WTC11 (cell line): ENCODE measurements around the gene CFAP251. TPM values are rescaled to one million over a fixed set of nuclear protein-coding genes. Genes with fewer than 3 reads are reported as not detected.

Experiments used
- ATAC-seq: fragments of 200-7000 bp; cut with Tn5 transposase; 2 replicates; pipeline ENCODE4 v1.10.0; 2021; ENCODE audit warnings: mild to moderate bottlenecking, moderate library complexity
- CTCF ChIA-PET: fragments of 300-600 bp; sonication (Branson Sonifier 250); formaldehyde crosslinking; loops from one replicate; lab custom pipeline; 2021; ENCODE audit warnings: antibody characterized with exemption; lab: Charles Lee
- POLR2A ChIA-PET: fragments of 350-600 bp; sonication (Branson Sonifier 250); formaldehyde crosslinking; loops from one replicate; lab custom pipeline; 2021; ENCODE audit warnings: antibody characterized with exemption; lab: Charles Lee
- DNase-seq: peaks from one replicate; pipeline ENCODE4 v3.0.0; 2021; ENCODE audit warnings: low spot score
- H3K27ac Mint-ChIP-seq: 2 replicates; pipeline ENCODE4 v1.8.0; 2021; ENCODE audit warnings: mixed read lengths
- H3K27me3 Mint-ChIP-seq: 2 replicates; pipeline ENCODE4 v1.8.0; 2021; ENCODE audit warnings: low read depth, mild to moderate bottlenecking, moderate library complexity, mixed read lengths
- H3K36me3 Mint-ChIP-seq: 2 replicates; pipeline ENCODE4 v1.8.0; 2021; ENCODE audit warnings: mixed read lengths
- H3K4me1 Mint-ChIP-seq: 2 replicates; pipeline ENCODE4 v1.8.0; 2022; ENCODE audit warnings: mixed read lengths
- H3K4me3 Mint-ChIP-seq: 2 replicates; pipeline ENCODE4 v1.8.0; 2021; ENCODE audit warnings: mild to moderate bottlenecking, moderate library complexity, mixed read lengths
- H3K9me3 Mint-ChIP-seq: 2 replicates; pipeline ENCODE4 v1.8.0; 2021; ENCODE audit warnings: mixed read lengths
- ARID4B ChIP-seq: sonication (generic); formaldehyde crosslinking; IDR thresholded peaks from 2 replicates; pipeline ENCODE4 v1.8.0; 2023; ENCODE audit warnings: missing genetic modification reagents, mild to moderate bottlenecking, borderline replicate concordance
- ATF2 ChIP-seq: sonication (generic); formaldehyde crosslinking; IDR thresholded peaks from 2 replicates; pipeline ENCODE4 v1.8.1; 2022; ENCODE audit warnings: low read depth, missing genetic modification reagents, borderline replicate concordance
- E2F1 ChIP-seq: sonication (generic); formaldehyde crosslinking; IDR thresholded peaks from 2 replicates; pipeline ENCODE4 v1.8.0; 2022; ENCODE audit warnings: mild to moderate bottlenecking, missing genetic modification reagents
- ELF4 ChIP-seq: sonication (generic); formaldehyde crosslinking; IDR thresholded peaks from 2 replicates; pipeline ENCODE4 v1.8.1; 2022; ENCODE audit warnings: low read depth, mild to moderate bottlenecking, moderate library complexity, missing genetic modification reagents
- ESRRA ChIP-seq: sonication (generic); formaldehyde crosslinking; IDR thresholded peaks from 2 replicates; pipeline ENCODE4 v1.8.1; 2022; ENCODE audit warnings: mild to moderate bottlenecking, missing genetic modification reagents, borderline replicate concordance
- ETV6 ChIP-seq: sonication (generic); formaldehyde crosslinking; IDR thresholded peaks from 2 replicates; pipeline ENCODE4 v1.8.1; 2022; ENCODE audit warnings: mild to moderate bottlenecking, missing genetic modification reagents
- FOXJ3 ChIP-seq: sonication (generic); formaldehyde crosslinking; IDR thresholded peaks from 2 replicates; pipeline ENCODE4 v1.9.0; 2021; ENCODE audit warnings: missing genetic modification reagents, mild to moderate bottlenecking, borderline replicate concordance
- FOXP4 ChIP-seq: sonication (generic); formaldehyde crosslinking; IDR thresholded peaks from 2 replicates; pipeline ENCODE4 v1.8.0; 2022; ENCODE audit warnings: mild to moderate bottlenecking, missing genetic modification reagents
- NFYB ChIP-seq: sonication (generic); formaldehyde crosslinking; conservative IDR thresholded peaks from 2 replicates; pipeline ENCODE4 v1.8.0; 2022; ENCODE audit warnings: low read depth, missing genetic modification reagents
- NR2C2 ChIP-seq: sonication (generic); formaldehyde crosslinking; IDR thresholded peaks from 2 replicates; pipeline ENCODE4 v1.8.0; 2022; ENCODE audit warnings: mild to moderate bottlenecking, missing genetic modification reagents
- SOX15 ChIP-seq: fragments of 250-450 bp; sonication (Bioruptor Pico); IDR thresholded peaks from 2 replicates; pipeline ENCODE4 v1.9.0; 2021; ENCODE audit warnings: mild to moderate bottlenecking
- SP1 ChIP-seq: sonication (generic); formaldehyde crosslinking; conservative IDR thresholded peaks from 2 replicates; pipeline ENCODE4 v1.8.1; 2022; ENCODE audit warnings: missing genetic modification reagents
- TEAD4 ChIP-seq: sonication (generic); formaldehyde crosslinking; IDR thresholded peaks from 2 replicates; pipeline ENCODE4 v1.8.0; 2022; ENCODE audit warnings: mild to moderate bottlenecking, missing genetic modification reagents
- TP53 ChIP-seq: sonication (generic); formaldehyde crosslinking; IDR thresholded peaks from 2 replicates; pipeline ENCODE4 v1.8.1; 2023; ENCODE audit warnings: mild to moderate bottlenecking, missing genetic modification reagents
- ZNF396 ChIP-seq: fragments of 250-450 bp; sonication (Bioruptor Pico); IDR thresholded peaks from 2 replicates; pipeline ENCODE4 v1.8.0; 2021; ENCODE audit warnings: mild to moderate bottlenecking, moderate library complexity, borderline replicate concordance
- ZSCAN18 ChIP-seq: fragments of 250-450 bp; sonication (Bioruptor Pico); IDR thresholded peaks from 2 replicates; pipeline ENCODE4 v2.1.2; 2022; ENCODE audit warnings: mild to moderate bottlenecking, moderate library complexity
- total RNA-seq: library from RNA; stranded (reverse); gene quantifications from 3 replicates; pipeline ENCODE4 v1.2.3, GENCODE V29; 2021
- TF ChIP-seq, protein P1 (sequence below): fragments of 250-450 bp; sonication (Bioruptor Pico); conservative IDR thresholded peaks from 2 replicates; pipeline ENCODE4 v1.9.0; 2021; ENCODE audit warnings: mild to moderate bottlenecking
- TF ChIP-seq, protein P2 (sequence below): sonication (generic); formaldehyde crosslinking; IDR thresholded peaks from 2 replicates; pipeline ENCODE4 v1.8.0; 2022; ENCODE audit warnings: missing genetic modification reagents
- TF ChIP-seq, protein P3 (sequence below): sonication (generic); formaldehyde crosslinking; IDR thresholded peaks from 2 replicates; pipeline ENCODE4 v1.8.1; 2023; ENCODE audit warnings: mild to moderate bottlenecking, missing genetic modification reagents, moderate library complexity

The CFAP251 gene
- total RNA-seq, 1 experiment from 2014 or later, result 3.1 TPM

DNA sequence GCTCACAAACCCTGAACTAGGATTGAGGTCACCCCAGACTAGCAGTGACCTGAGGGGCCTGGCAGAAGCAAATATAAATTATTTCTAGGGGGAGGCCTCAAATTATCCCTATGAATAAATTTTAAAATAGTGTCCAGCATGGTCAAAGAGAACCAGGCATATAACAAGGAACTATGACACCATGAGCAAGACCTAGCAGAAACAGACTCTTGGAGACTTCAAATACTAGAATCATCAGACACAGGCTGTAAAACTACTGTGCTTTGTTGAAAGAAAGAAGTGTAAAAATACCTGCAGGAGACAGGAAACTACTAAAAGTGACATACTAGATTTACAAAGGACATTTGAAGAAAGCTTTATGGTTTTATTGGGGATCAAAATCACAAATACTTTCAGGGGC, 100.1 kb downstream of the CFAP251 start (continued):
- TF ChIP-seq FOXP4, result no peak
- TF ChIP-seq ETV6 (CRISPR knock-in tag), result no peak
- TF ChIP-seq E2F1 (CRISPR knock-in tag), result no peak
- TF ChIP-seq TEAD4 (CRISPR knock-in tag), result no peak
- no peak for TF ChIP-seq SOX15 (CRISPR knock-in tag)
- no peak for TF ChIP-seq SP1 (CRISPR knock-in tag)
- no peak for TF ChIP-seq ZNF396 (CRISPR knock-in tag)
- TF ChIP-seq ESRRA, result no peak
- no peak for TF ChIP-seq TP53

DNA sequence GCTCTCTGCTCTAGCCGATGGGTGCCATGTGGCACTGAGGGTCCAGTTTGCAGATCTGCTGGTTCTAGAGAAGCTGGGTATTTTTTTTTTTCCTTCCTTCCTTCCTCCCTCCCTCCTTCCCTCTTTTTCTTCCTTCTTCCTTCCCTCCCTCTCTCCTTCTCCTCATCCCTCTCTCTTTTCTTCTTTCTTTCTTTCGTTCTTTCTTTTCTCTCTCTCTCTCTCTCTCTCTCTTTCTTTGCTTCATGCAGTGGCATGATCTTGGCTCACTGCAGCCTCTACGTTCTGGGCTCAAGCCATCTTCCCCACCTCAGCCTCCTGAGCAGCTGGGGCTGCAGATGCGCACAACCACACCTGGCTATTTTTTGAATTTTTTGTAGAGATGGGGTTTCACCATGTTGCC, 100.5 kb downstream of the CFAP251 start:
- peaks cover 6% of the 10 kb centered on the region; the same call in 1 of the 2 replicates for H3K9me3 Mint-ChIP-seq
- ChIA-PET POLR2A (no interaction called here), CTCF (interaction anchor here (0.7 kb wide), 1 partner anchor 65 kb away, joined by 3 read pairs; no protein-coding TSS in a partner anchor)
- DNase-seq (no peak), ATAC-seq (no peak)
- H3K36me3 Mint-ChIP-seq, result no peaks in the 10 kb centered on the region; the same call in 1 of the 2 replicates
- peaks cover 14% of the 10 kb centered on the region for H3K4me1 Mint-ChIP-seq
- peaks cover 37% of the 10 kb centered on the region for H3K27me3 Mint-ChIP-seq
- H3K4me3 Mint-ChIP-seq, result no peak overlapping the region
- H3K27ac Mint-ChIP-seq, result no peak overlapping the region
- TF ChIP-seq, protein P1, sequence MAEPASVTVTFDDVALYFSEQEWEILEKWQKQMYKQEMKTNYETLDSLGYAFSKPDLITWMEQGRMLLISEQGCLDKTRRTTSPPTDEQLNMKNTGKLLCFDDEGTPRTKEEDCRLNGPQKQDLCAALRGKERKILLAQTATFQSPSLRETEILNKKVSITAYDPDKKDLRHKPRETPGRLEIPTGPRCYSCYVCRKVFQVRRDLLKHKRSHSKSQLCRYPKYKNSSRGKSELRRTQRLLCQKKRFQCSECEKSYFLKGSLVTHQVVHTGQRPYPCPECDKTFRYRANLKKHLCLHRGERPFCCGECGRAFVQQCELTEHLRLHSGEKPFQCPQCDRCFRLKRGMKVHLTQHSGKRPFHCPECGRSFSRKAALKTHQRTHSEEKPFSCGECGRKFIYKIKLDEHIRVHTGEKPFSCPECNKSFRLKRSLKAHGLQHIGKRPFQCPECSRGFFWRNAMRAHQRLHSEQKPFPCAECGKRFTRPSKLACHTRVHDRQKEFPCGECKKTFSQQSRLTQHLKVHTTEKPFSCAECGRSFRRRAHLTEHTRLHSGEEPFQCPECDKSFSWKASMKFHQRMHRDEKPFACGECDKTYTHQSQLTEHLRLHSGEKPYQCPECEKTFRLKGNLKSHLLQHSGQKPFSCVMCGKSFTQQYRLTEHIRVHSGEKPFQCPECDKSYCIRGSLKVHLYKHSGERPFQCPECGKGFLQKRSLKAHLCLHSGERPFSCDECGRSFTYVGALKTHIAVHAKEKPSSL (CRISPR knock-in tag), result no peak
- TF ChIP-seq NR2C2 (no peak), TP53 (no peak), FOXJ3 (CRISPR knock-in tag) (no peak), ARID4B (no peak), ZSCAN18 (no peak), ELF4 (CRISPR knock-in tag) (no peak), NFYB (CRISPR knock-in tag) (no peak), ATF2 (CRISPR knock-in tag) (no peak)
- TF ChIP-seq, protein P2, sequence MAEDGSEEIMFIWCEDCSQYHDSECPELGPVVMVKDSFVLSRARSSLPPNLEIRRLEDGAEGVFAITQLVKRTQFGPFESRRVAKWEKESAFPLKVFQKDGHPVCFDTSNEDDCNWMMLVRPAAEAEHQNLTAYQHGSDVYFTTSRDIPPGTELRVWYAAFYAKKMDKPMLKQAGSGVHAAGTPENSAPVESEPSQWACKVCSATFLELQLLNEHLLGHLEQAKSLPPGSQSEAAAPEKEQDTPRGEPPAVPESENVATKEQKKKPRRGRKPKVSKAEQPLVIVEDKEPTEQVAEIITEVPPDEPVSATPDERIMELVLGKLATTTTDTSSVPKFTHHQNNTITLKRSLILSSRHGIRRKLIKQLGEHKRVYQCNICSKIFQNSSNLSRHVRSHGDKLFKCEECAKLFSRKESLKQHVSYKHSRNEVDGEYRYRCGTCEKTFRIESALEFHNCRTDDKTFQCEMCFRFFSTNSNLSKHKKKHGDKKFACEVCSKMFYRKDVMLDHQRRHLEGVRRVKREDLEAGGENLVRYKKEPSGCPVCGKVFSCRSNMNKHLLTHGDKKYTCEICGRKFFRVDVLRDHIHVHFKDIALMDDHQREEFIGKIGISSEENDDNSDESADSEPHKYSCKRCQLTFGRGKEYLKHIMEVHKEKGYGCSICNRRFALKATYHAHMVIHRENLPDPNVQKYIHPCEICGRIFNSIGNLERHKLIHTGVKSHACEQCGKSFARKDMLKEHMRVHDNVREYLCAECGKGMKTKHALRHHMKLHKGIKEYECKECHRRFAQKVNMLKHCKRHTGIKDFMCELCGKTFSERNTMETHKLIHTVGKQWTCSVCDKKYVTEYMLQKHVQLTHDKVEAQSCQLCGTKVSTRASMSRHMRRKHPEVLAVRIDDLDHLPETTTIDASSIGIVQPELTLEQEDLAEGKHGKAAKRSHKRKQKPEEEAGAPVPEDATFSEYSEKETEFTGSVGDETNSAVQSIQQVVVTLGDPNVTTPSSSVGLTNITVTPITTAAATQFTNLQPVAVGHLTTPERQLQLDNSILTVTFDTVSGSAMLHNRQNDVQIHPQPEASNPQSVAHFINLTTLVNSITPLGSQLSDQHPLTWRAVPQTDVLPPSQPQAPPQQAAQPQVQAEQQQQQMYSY (CRISPR knock-in tag), result no peak
- TF ChIP-seq, protein P3, sequence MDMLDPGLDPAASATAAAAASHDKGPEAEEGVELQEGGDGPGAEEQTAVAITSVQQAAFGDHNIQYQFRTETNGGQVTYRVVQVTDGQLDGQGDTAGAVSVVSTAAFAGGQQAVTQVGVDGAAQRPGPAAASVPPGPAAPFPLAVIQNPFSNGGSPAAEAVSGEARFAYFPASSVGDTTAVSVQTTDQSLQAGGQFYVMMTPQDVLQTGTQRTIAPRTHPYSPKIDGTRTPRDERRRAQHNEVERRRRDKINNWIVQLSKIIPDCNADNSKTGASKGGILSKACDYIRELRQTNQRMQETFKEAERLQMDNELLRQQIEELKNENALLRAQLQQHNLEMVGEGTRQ (CRISPR knock-in tag), result no peak
